Activated T-cell treated with anti-CD3 and anti-CD28 coated beads, Interleukin-2, amount 50 U/mL, for 72 hours (primary cell): ENCODE measurements around the gene GABPA. TPM values are rescaled to one million over a fixed set of nuclear protein-coding genes. Genes with fewer than 3 reads are reported as not detected.
"Not testable (repeated sequence)": the region's sequence is repeated elsewhere in the genome, so short reads cannot be mapped to it uniquely, and the experiment has no call there.

Source experiments
- ATAC-seq, 2 donors: fragments of 150-1000 bp; cut with Tn5 transposase; replicated peaks in 1 of 2; 2 replicates each; pipeline ENCODE4 v1.10.0; 2021; ENCODE audit warnings: moderate library complexity in 2 of 2, mild to moderate bottlenecking in 1 of 2
- DNase-seq, 2 donors: peaks; one replicate each; pipeline ENCODE4 v3.0.0; 2021 to 2022; ENCODE audit warnings: mixed read lengths in 1 of 2
- H3K27ac Mint-ChIP-seq: one replicate; pipeline ENCODE4 v1.8.0; 2022; ENCODE audit warnings: mild to moderate bottlenecking, moderate library complexity, mixed read lengths
- H3K27me3 Mint-ChIP-seq: one replicate; pipeline ENCODE4 v1.8.0; 2022; ENCODE audit warnings: low read depth, mixed read lengths
- H3K36me3 Mint-ChIP-seq, 2 donors: one replicate each; pipeline ENCODE4 v1.8.0; 2022; ENCODE audit warnings: mixed read lengths in 2 of 2, mild to moderate bottlenecking in 1 of 2; ENCODE audit not compliant: insufficient read depth in 2 of 2
- H3K4me1 Mint-ChIP-seq: one replicate; pipeline ENCODE4 v1.8.0; 2022; ENCODE audit warnings: low read depth, mixed read lengths
- H3K4me3 Mint-ChIP-seq, 2 donors: one replicate each; pipeline ENCODE4 v1.8.0; 2022; ENCODE audit warnings: mild to moderate bottlenecking in 2 of 2, mixed read lengths in 2 of 2, moderate library complexity in 2 of 2
- H3K9me3 Mint-ChIP-seq, 2 donors: one replicate each; pipeline ENCODE4 v1.8.0; 2022; ENCODE audit warnings: mixed read lengths in 2 of 2
- total RNA-seq, 2 donors: library from RNA; stranded (reverse); gene quantifications; one replicate each; pipeline ENCODE4 v1.2.3, GENCODE V29; 2022

Gene GABPA
- 10 to 100 TPM; 27.3 to 29.7 TPM for total RNA-seq

DNA sequence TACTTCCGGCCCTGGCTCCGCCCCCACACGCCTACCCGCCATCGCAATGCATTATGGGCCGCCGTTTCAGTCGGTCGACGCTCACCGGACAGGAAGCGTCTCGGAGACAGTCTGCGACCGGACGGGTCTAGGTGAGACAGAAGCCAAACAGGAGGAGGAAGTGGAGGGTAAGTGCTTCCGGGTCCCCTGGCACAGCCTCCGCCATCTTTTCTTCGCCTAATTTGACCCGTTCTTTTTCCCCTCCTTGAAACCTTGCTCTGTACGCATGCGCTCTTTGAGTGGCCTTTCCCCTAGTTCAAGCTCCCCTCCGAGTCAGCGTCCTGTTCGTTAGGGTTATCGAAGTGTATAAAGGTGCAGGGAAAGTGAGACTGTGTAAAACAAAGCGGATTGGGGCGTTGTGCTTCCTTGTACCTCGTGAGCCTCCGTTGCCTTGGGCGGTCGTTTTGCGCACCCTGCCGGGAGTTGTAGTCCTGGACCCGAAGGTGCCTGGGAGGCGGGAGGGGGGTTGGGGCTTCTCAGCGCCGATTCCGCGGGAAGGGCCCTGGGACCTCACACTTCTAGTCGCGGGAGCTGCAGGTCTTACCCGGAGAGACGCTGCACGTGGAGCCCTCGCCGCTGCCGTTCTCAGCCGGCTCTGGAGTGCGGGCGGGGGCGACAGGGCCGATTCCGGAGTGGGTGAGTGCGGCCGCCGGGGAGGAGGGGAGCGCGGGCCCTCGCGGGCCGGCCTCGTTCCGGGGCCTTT, at the start of gene GABPA, which contains the start of gene ATP5PF:
TSS of gene GABPA (plus strand) at position 69 of the 742 bp plus-strand sequence. CDS start 6,627 bp downstream, outside the sequence.
TSS of gene ATP5PF (minus strand) at position 1 of the 742 bp plus-strand sequence. CDS start 5,110 bp downstream, outside the sequence.
- DNase-seq = peak; percentile 98 to 99
- peaks cover 65% of the 10 kb centered on the region for H3K4me1 Mint-ChIP-seq
- H3K36me3 Mint-ChIP-seq = peaks cover 7 to 10% of the 10 kb centered on the region in 2 donors
- ATAC-seq = peak; percentile 94 to 95
- no peaks in the 10 kb centered on the region for H3K9me3 Mint-ChIP-seq
- peak within 1 kb of the TSS; percentile 97 for H3K4me3 Mint-ChIP-seq
- H3K27me3 Mint-ChIP-seq = no peaks in the 10 kb centered on the region
- H3K27ac Mint-ChIP-seq = peak within 1 kb of the TSS; percentile 100

DNA sequence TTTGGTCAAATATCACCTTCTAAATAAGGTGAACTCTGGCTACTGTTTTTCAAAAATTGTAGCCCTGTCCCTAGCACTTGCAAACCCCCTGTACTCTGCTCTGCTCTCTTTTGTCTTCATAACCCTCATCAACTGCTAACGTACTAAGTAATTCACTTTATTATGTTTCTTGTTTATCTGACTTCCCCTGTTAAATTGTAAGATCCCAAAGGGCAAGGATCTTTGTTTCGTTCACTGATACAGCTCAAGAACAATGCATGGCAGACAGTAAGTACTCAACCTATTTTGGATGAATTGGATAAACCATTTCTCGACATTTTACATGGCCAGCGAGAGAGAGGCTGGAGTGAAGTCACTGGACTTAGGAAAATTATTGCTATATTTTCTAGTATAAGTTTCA, 47.0 kb upstream of the GABPA start:
- H3K4me3 Mint-ChIP-seq = no peak overlapping the region

DNA sequence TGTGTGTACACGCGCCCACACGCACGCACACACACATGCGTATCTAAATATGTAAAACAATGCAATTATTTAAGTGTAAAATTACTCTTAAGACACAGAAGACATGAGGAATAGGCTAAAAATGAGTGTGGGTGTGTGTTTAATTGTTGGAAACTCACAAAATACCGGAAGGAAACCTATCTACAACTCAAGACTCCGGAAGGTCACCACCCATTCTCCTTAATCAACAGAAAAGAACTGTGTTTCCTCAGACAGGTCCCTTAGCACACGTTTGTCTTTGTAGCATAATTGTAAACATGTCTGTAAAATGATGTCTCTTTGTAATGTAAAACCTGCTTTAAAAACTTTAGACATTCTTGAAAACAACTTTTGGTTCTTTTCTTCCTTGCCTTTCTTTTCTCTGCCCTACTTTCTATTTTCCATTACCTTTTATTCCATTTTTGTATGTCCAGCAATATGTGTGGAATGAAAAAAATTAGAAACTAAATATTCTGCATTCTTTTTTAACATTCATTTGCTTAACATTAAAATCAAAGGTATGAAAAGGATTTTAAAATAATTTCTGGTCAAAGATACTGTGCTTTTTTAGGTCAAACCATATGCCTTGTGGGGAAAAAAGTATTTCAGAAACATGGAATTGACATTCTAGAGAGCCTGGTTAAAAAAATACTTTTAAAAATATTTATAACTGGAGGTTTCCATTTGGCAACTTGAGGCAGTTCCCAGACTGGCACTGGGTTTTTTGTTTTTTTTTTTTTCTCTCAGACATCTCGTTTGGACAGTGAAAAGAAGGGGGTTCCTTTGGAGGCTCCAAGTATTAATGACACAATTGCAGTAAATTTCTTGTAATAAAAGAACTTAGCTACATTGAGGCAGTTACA, 46.3 kb upstream of the GABPA start:
- no peaks in the 10 kb centered on the region for H3K9me3 Mint-ChIP-seq
- no peaks in the 10 kb centered on the region for H3K36me3 Mint-ChIP-seq
- no peaks in the 10 kb centered on the region for H3K27me3 Mint-ChIP-seq
- DNase-seq (no peak), ATAC-seq (no peak)
- H3K4me1 Mint-ChIP-seq = no peaks in the 10 kb centered on the region
- H3K27ac Mint-ChIP-seq = no peak overlapping the region
- H3K4me3 Mint-ChIP-seq = no peak overlapping the region

More for the DNA sequence above, 47.0 kb upstream of the GABPA start:
- DNase-seq = no peak
- Mint-ChIP-seq H3K36me3 (no peaks in the 10 kb centered on the region), H3K27ac (no peak overlapping the region), H3K27me3 (no peaks in the 10 kb centered on the region), H3K9me3 (no peaks in the 10 kb centered on the region), H3K4me1 (no peaks in the 10 kb centered on the region)
- ATAC-seq = no peak

DNA sequence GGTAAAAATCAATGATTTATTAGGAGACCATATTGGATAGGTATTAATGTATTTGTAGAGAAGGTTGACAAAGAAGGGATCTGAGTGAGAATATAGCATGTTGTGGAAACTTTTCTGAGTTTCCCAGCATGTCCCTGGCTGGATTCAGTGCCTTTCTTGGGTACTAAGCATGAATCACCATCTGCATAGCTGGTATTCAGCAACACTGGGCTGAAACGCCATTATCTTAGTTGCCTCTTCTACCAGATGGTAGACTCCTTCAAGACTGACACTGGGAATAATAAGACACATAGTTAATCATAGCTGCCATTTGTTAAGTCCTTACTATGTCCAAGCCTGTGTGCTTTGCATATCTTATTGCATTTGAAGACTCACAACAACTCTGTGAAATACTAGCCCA, 45.5 kb upstream of the GABPA start:
- Mint-ChIP-seq H3K4me1 (no peaks in the 10 kb centered on the region), H3K36me3 (no peaks in the 10 kb centered on the region), H3K4me3 (no peak overlapping the region), H3K27me3 (no peaks in the 10 kb centered on the region), H3K9me3 (no peaks in the 10 kb centered on the region), H3K27ac (no peak overlapping the region)
- ATAC-seq (no peak), DNase-seq (no peak)

DNA sequence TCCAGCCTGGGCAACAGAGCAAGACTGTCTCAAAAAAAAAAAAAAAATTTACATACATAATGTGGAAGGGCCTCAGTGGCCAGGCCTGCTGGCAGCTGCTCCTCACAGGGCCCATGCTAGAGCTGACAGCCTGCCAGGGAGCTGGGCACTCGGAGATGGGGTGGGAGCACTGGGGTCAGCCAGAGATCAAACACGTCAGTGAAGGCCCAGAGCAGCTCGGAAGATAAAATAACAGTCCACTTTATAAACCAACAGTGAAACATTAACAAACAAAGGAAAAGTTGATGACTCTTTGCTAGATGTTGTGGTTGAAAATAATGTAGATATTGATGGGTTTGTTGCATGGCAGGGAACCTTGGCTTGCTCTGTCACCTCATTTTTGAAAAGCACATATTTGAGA, 42.8 kb upstream of the GABPA start:
- Mint-ChIP-seq H3K27me3 (no peaks in the 10 kb centered on the region), H3K4me1 (no peaks in the 10 kb centered on the region), H3K4me3 (no peak overlapping the region), H3K36me3 (no peaks in the 10 kb centered on the region), H3K27ac (no peak overlapping the region), H3K9me3 (no peaks in the 10 kb centered on the region)
- DNase-seq (no peak), ATAC-seq (no peak)

DNA sequence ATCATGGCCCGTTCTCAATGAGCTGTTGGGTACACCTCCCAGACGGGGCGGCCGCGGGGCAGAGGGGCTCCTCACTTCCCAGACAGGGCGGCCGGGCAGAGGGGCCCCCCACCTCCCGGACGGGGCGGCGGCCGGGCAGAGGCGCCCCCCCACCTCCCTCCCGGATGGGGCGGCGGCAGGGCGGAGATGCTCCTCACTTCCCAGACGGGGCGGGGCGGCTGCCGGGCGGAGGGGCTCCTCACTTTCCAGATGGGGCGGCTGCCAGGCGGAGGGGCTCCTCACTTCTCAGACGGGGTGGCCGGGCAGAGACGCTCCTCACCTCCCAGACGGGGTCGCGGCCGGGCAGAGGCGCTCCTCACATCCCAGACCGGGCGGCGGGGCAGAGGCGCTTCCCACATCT, 39.3 kb upstream of the GABPA start:
- not testable (repeated sequence) for H3K27me3 Mint-ChIP-seq, H3K27ac Mint-ChIP-seq

DNA sequence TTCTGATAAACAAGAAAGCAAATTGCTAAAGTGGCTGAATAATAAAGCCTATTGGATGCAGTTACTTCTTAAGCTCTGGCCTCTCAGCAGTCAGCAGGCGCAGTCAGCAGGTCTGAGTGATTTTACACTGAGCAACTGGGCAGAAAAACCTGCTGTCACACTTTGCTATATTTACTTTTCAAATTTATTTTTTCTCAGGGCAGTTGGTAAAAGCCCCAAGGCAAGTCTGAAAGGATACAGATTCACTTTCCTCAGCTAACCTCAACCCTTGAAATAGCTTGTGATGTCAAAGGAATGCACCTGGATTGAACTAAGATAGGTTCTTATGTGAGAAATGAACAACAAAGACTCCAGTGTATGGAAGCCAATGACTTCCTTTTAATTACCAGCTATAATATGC, 34.0 kb upstream of the GABPA start:
- Mint-ChIP-seq H3K9me3 (no peaks in the 10 kb centered on the region), H3K27me3 (no peaks in the 10 kb centered on the region), H3K36me3 (no peaks in the 10 kb centered on the region), H3K27ac (no peak overlapping the region), H3K4me3 (no peak overlapping the region), H3K4me1 (no peaks in the 10 kb centered on the region)
- no peak for ATAC-seq
- DNase-seq = no peak

More for the DNA sequence above, 39.3 kb upstream of the GABPA start:
- not testable (repeated sequence) for H3K36me3 Mint-ChIP-seq, ATAC-seq, H3K9me3 Mint-ChIP-seq, H3K4me3 Mint-ChIP-seq, H3K4me1 Mint-ChIP-seq, DNase-seq

DNA sequence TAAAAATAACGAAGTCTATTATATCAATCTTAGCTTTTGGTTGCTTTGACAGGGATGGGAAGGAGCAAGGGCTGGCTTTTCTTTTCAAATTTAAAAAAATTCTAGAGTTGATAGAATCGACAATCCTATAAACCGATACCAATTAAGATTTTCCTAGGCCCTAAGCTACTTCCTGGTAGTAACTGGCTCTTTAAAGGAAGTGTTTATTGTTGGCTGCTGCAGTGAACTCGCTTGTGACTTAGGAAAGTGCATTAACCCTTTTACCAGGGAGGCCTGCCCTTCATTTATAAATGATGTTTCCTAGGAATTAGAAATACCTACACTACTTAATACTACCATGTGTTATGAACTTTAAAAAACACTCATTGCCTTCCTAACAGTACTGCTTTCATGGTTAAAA, 33.2 kb upstream of the GABPA start:
- no peaks in the 10 kb centered on the region for H3K9me3 Mint-ChIP-seq
- ATAC-seq (no peak), DNase-seq (no peak)
- H3K36me3 Mint-ChIP-seq = no peaks in the 10 kb centered on the region
- H3K27me3 Mint-ChIP-seq = no peaks in the 10 kb centered on the region
- no peaks in the 10 kb centered on the region for H3K4me1 Mint-ChIP-seq
- H3K4me3 Mint-ChIP-seq = no peak overlapping the region
- H3K27ac Mint-ChIP-seq = peak overlapping the region; percentile 43

DNA sequence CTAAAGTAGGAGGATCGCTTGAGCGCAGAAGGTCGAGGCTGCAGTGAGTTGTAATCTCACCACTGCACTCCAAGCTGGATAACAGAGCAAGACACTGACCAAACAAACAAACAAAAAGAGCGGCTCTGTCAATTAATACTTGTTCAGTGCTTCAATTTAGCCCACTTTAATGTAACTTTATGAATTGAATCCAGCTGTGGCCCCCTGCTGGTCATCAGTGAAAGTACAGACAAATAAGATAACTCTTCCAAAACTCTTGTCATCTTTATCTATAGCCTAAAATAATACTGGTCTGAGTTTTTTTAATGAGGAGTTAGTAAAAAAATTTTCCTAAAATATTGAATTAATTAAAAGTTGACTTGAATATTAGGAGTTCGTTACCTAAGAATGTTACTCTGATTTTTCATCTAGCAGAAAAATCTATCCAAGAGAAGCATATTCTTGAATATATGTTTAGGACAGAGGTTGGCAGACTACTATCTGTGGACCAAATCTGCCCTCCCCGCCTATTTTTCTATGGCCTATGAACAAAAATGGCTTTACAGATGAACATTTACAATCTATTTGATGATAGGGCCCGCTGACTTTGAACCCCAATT, 26.2 kb upstream of the GABPA start:
- Mint-ChIP-seq H3K27me3 (no peaks in the 10 kb centered on the region), H3K36me3 (no peaks in the 10 kb centered on the region), H3K4me1 (peaks cover 5% of the 10 kb centered on the region), H3K9me3 (no peaks in the 10 kb centered on the region), H3K4me3 (no peak overlapping the region), H3K27ac (no peak overlapping the region)
- ATAC-seq (no peak), DNase-seq (peak; percentile 31 to 36)

DNA sequence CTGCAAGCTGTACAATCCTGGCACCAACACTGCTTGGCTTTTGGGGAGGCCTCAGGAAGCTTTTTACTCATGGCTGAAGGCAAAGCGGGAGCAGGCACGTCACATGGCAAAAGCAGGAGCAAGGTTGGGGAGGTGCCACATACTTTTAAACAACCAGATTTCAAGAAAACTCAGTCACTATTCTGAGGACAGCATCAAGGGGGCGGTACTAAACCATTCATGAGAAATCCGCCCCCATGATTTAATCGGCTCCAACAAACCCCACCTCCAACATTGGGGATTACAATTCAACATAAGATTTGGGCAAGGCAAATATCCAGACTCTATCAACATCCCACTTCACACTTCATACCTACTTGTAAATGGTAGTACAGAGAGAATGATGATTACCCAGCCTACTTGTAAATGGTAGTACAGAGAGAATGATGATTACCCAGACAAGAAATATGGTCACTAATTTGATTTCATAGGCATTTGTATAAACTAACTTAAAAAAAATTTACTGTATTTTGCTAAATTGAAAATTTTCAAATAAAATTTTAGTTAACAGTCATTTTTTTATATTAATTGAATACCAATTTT, 25.0 kb upstream of the GABPA start:
- no peak overlapping the region for H3K27ac Mint-ChIP-seq
- H3K4me3 Mint-ChIP-seq = no peak overlapping the region
- ATAC-seq = no peak
- H3K9me3 Mint-ChIP-seq = no peaks in the 10 kb centered on the region
- no peaks in the 10 kb centered on the region for H3K36me3 Mint-ChIP-seq
- H3K27me3 Mint-ChIP-seq = no peaks in the 10 kb centered on the region
- no peak for DNase-seq
- peaks cover 5% of the 10 kb centered on the region for H3K4me1 Mint-ChIP-seq

DNA sequence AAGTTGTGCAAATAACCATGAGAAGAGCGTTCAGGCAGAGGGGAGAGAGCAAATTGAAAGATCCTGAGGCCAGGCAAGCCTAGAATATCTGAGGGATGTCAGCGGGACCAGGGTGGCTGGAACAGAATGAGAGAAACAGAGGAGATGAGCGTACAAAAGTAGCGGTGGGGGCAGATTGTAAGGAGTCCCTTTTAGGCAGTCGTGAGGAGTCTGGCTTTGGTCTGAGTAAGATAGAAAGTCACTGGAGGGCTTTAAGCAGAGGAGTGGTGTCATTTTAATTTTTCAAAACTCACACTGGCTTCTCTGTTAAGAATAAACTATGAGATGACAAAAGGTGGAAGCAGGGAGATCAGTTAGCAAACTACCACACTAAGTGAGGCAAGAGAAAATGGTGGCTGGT, 24.2 kb upstream of the GABPA start:
- Mint-ChIP-seq H3K27me3 (no peaks in the 10 kb centered on the region), H3K27ac (no peak overlapping the region), H3K36me3 (no peaks in the 10 kb centered on the region), H3K4me1 (peaks cover 5% of the 10 kb centered on the region), H3K4me3 (no peak overlapping the region), H3K9me3 (no peaks in the 10 kb centered on the region)
- ATAC-seq = peak in 1 of 2 donors; percentile 51
- DNase-seq = no peak

DNA sequence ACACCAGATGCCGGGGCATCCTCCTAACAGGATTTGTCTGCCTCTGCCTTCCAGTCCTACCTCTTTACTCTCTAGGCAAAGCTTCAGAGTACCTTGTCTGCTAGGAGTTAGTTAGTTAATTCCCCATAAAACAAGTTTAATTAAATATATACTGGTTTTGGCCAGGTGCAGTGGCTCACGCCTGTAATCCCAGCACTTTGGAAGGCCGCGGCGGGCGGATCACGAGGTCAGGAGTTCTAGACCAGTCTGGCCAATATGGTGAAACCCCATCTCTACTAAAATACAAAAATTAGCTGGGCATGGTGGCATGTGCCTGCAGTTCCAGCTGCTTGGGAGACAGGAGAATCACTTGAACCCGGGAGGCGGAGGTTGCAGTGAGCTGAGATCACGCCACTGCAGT, 20.7 kb upstream of the GABPA start:
- H3K9me3 Mint-ChIP-seq, ATAC-seq, DNase-seq: not testable (repeated sequence)

More for the DNA sequence above, 20.7 kb upstream of the GABPA start:
- not testable (repeated sequence) for H3K36me3 Mint-ChIP-seq, H3K27me3 Mint-ChIP-seq, H3K27ac Mint-ChIP-seq, H3K4me3 Mint-ChIP-seq, H3K4me1 Mint-ChIP-seq
